Measurements from ENCODE around the gene ATP2C2. TPM values are rescaled to one million over a fixed set of nuclear protein-coding genes. Genes with fewer than 3 reads are reported as not detected.
"Not testable (repeated sequence)": the region's sequence is repeated elsewhere in the genome, so short reads cannot be mapped to it uniquely, and the experiment has no call there.

Gene ATP2C2
- total RNA-seq, 1 experiment from 2014 or later: 26.0 TPM

DNA sequence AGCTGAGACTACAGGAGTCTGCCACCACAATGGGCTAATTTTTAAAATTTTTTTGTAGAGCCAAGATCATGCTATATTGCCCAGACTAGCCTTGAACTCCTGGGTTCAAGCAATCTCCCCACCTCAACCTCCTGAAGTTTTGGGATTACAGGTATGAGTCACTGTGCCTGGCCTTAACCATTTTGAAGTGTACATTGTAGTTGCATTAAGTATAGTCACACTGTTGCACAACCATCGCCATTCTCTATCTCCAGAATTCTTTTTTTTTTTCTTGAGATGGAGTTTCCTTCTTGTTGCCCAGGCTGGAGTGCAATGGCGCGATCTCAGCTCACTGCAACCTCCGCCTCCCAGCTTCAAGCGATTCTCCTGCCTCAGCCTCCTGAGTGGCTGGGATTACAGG lies 35.1 kb downstream of the ATP2C2 start:
- H3K4me3 ChIP-seq (ENCODE audit: low read length); H3K9me3 ChIP-seq (ENCODE audit: low read length); H3K9ac ChIP-seq (ENCODE audit: low read length); CTCF ChIA-PET; H3K27ac ChIP-seq (ENCODE audit: low read length); ATAC-seq; H3K4me1 ChIP-seq (ENCODE audit: insufficient read depth, low read length); H3K27me3 ChIP-seq (ENCODE audit: low read length); BruUV-seq (replicated peaks); H2AFZ ChIP-seq (ENCODE audit: low read length); POLR2A ChIA-PET (ENCODE audit: unreplicated experiment); intact Hi-C loops (cut with micrococcal nuclease); H4K20me1 ChIP-seq (ENCODE audit: low read length); H3K36me3 ChIP-seq (ENCODE audit: low read depth, low read length); H3K4me2 ChIP-seq (ENCODE audit: low read length); H3K9me2 ChIP-seq (replicated peaks; ENCODE audit: low read length); H3K79me2 ChIP-seq (ENCODE audit: low read length); H3F3A ChIP-seq (ENCODE audit: low read length, unreplicated experiment); DNase-seq: not testable (repeated sequence)

DNA sequence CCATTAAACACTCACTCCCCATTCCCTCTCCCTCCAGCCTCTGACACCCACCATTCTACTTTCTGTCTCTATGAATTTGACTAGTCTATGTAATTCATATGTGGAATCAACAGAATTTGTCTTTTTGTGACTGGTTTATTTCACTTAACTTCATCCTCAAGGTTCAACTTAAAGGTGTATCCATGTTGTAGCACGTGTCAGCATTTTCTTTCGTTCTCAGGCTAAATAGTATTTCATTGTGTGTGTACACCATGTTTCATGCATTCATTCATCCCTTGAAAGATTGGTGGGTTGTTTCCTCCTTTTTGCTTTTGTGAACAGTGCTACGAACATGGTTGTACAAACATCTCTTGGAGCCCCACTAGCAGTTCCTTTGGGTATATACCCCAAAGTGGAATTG lies 36.0 kb downstream of the ATP2C2 start:
- H3F3A ChIP-seq (ENCODE audit: low read length, unreplicated experiment): no peaks in the 10 kb centered on the region
- TF ChIP-seq, protein P1, sequence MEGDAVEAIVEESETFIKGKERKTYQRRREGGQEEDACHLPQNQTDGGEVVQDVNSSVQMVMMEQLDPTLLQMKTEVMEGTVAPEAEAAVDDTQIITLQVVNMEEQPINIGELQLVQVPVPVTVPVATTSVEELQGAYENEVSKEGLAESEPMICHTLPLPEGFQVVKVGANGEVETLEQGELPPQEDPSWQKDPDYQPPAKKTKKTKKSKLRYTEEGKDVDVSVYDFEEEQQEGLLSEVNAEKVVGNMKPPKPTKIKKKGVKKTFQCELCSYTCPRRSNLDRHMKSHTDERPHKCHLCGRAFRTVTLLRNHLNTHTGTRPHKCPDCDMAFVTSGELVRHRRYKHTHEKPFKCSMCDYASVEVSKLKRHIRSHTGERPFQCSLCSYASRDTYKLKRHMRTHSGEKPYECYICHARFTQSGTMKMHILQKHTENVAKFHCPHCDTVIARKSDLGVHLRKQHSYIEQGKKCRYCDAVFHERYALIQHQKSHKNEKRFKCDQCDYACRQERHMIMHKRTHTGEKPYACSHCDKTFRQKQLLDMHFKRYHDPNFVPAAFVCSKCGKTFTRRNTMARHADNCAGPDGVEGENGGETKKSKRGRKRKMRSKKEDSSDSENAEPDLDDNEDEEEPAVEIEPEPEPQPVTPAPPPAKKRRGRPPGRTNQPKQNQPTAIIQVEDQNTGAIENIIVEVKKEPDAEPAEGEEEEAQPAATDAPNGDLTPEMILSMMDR (conservative IDR thresholded peaks at IDR 0.05; ENCODE audit: low read depth, low read length): no peak
- TF ChIP-seq EZH2 (IDR thresholded peaks at IDR 0.05; ENCODE audit: low read length, unreplicated experiment): no peak
- no peak for TF ChIP-seq EZH2phosphoT487 (IDR thresholded peaks at IDR 0.05; ENCODE audit: borderline replicate concordance, low read length)
- H3K9me2 ChIP-seq (replicated peaks; ENCODE audit: low read length): no peaks in the 10 kb centered on the region
- no peak for DNase-seq
- H2AFZ ChIP-seq (ENCODE audit: low read length): no peak overlapping the region
- no TSS peak for BruUV-seq (replicated peaks)
- no peak overlapping the region for H3K9ac ChIP-seq (ENCODE audit: low read length)
- CTCF ChIA-PET: no interaction called here
- no peaks in the 10 kb centered on the region for H3K27me3 ChIP-seq (ENCODE audit: low read length)
- H4K20me1 ChIP-seq (ENCODE audit: low read length): no peaks in the 10 kb centered on the region
- no peak for ATAC-seq
- no peak overlapping the region for H3K4me3 ChIP-seq (ENCODE audit: low read length)
- no peaks in the 10 kb centered on the region for H3K4me1 ChIP-seq (ENCODE audit: insufficient read depth, low read length)
- no peaks in the 10 kb centered on the region for H3K9me3 ChIP-seq (ENCODE audit: low read length)
- intact Hi-C loops (cut with micrococcal nuclease): no loop called here
- H3K36me3 ChIP-seq (ENCODE audit: low read depth, low read length): peaks cover 6% of the 10 kb centered on the region; the same call in 1 of the 2 replicates
- H3K4me2 ChIP-seq (ENCODE audit: low read length): no peak overlapping the region
- no peak overlapping the region for H3K27ac ChIP-seq (ENCODE audit: low read length)
- H3K79me2 ChIP-seq (ENCODE audit: low read length): no peaks in the 10 kb centered on the region
- POLR2A ChIA-PET (ENCODE audit: unreplicated experiment): no interaction called here

DNA sequence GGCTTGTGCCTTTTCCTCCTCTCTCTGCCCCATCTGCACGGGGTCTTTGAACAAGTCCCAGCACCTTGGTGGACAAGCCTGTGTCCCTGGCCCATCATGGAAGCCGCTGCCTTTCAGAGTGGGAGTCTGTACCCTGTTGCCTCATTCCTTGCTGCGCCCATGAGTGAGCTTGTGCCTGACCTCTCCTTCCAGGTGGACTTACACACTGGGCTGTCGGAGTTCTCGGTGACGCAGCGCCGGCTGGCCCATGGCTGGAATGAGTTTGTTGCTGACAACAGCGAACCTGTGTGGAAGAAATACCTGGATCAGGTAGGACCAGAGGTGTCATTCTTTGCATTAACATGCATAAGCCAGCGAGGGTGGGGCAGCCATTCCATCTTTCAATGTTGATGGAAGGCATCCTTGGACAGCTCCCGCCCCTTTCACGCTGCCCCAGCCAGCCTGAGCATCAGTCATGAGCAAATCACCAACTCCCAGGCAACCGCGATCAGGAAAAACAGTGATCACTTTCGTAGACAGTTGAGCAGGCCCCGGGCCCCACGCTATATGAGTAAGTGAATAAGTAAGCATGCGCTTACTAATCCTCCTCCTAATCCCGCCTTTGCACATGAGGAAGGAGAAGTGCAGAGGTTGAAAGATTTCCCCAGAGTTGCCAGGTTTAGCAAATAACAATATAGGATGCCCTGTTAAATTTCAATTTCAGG lies 36.8 kb downstream of the ATP2C2 start:
- intact Hi-C loops (cut with micrococcal nuclease): no loop called here
- H4K20me1 ChIP-seq (ENCODE audit: low read length): no peaks in the 10 kb centered on the region
- ChIA-PET POLR2A (ENCODE audit: unreplicated experiment) (no interaction called here), CTCF (no interaction called here)
- H3K4me2 ChIP-seq (ENCODE audit: low read length): no peak overlapping the region
- no peaks in the 10 kb centered on the region for H3K9me3 ChIP-seq (ENCODE audit: low read length)
- H2AFZ ChIP-seq (ENCODE audit: low read length): no peak overlapping the region
- H3K4me3 ChIP-seq (ENCODE audit: low read length): no peak overlapping the region
- H3K4me1 ChIP-seq (ENCODE audit: insufficient read depth, low read length): no peaks in the 10 kb centered on the region
- DNase-seq: no peak
- no peak for ATAC-seq
- H3K79me2 ChIP-seq (ENCODE audit: low read length): no peaks in the 10 kb centered on the region
- TF ChIP-seq EZH2phosphoT487 (IDR thresholded peaks at IDR 0.05; ENCODE audit: borderline replicate concordance, low read length) (no peak), EZH2 (IDR thresholded peaks at IDR 0.05; ENCODE audit: low read length, unreplicated experiment) (no peak)
- TF ChIP-seq, protein P1 (conservative IDR thresholded peaks at IDR 0.05; ENCODE audit: low read depth, low read length): no peak
- no peaks in the 10 kb centered on the region for H3K9me2 ChIP-seq (replicated peaks; ENCODE audit: low read length)
- BruUV-seq (replicated peaks): no TSS peak
- H3K27me3 ChIP-seq (ENCODE audit: low read length): no peaks in the 10 kb centered on the region
- no peaks in the 10 kb centered on the region for H3F3A ChIP-seq (ENCODE audit: low read length, unreplicated experiment)
- H3K9ac ChIP-seq (ENCODE audit: low read length): no peak overlapping the region
- H3K27ac ChIP-seq (ENCODE audit: low read length): no peak overlapping the region
- H3K36me3 ChIP-seq (ENCODE audit: low read depth, low read length): peaks cover 4% of the 10 kb centered on the region; the same call in 1 of the 2 replicates
